Measurements from ENCODE around the gene CASP2. TPM values are rescaled to one million over a fixed set of nuclear protein-coding genes. Genes with fewer than 3 reads are reported as not detected.

CASP2 gene
- total RNA-seq, 2 donors from 2014 or later: 4.6 to 9.3 TPM

GRCh38 chr7:143284591-143285469 is 3.3 kb upstream of the CASP2 start, which contains the start of gene TMEM139:
Gene TMEM139, plus strand, starts transcription at chr7:143284958. Its CDS starts 1,000 bp downstream, at chr7:143285958.
- peak within 1 kb of the TSS; percentile 55 to 78 (median 62) for H3K27ac ChIP-seq
- no peaks in the 10 kb centered on the region for H3K27me3 ChIP-seq
- H3K4me1 ChIP-seq: peaks cover 48% of the 10 kb centered on the region
- 11 to 43% methylated on average over 15 to 19 of the region's 19 CpGs for WGBS, 2 donors
- H3K36me3 ChIP-seq (replicated peaks in 1 of 2; ENCODE audit: insufficient read depth in 1 of 2, low read depth in 2 of 2): no peaks in the 10 kb centered on the region
- H3K4me3 ChIP-seq: no peak within 1 kb of the TSS
- peak; percentile 80 to 88 (median 81) for DNase-seq
- TF ChIP-seq CTCF (IDR thresholded peaks at IDR 0.05) (no peak), POLR2A (IDR thresholded peaks at IDR 0.05) (peak in 2 of 3 donors; percentile 27 to 31)
- intact Hi-C loops (cut with DNase I): no loop called here
- no peaks in the 10 kb centered on the region for H3K9me3 ChIP-seq
- ATAC-seq: peak; percentile 67

DNA sequence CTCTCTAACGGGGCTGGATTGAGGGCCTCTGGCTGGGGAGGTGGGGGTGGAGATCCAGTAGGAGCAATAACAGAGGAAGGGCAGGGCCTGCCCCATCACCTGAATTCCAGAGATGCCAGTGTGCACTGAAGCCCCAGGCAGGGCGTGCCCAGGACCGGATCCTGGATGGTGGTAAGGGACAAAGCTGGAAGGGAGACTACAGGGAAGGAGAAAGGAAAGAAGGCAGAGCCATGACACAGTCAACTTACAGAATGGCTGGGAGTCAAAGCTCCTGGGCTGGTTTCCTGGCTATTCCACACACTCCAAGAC is 2.7 kb upstream of the CASP2 start:
- peak in 2 of 4 donors; percentile 44 to 54 for DNase-seq
- no peak for ATAC-seq
- no peaks in the 10 kb centered on the region for H3K27me3 ChIP-seq

GRCh38 chr7:143285806-143286521 is 2.2 kb upstream of the CASP2 start:
- no peaks in the 10 kb centered on the region for H3K27me3 ChIP-seq
- no peak for TF ChIP-seq CTCF (IDR thresholded peaks at IDR 0.05)
- TF ChIP-seq POLR2A (IDR thresholded peaks at IDR 0.05): no peak
- no peak overlapping the region for H3K4me3 ChIP-seq
- WGBS, 2 donors: 91 to 92% methylated on average over 11 of the region's 11 CpGs
- no peak for ATAC-seq
- H3K9me3 ChIP-seq: no peaks in the 10 kb centered on the region
- no peak for DNase-seq
- H3K27ac ChIP-seq: peak overlapping the region in 3 of 4 donors; percentile 58 to 78 (median 67)
- intact Hi-C loops (cut with DNase I): no loop called here
- no peaks in the 10 kb centered on the region for H3K36me3 ChIP-seq (replicated peaks in 1 of 2; ENCODE audit: insufficient read depth in 1 of 2, low read depth in 2 of 2)
- peaks cover 46% of the 10 kb centered on the region for H3K4me1 ChIP-seq

More for the DNA sequence above, 2.7 kb upstream of the CASP2 start:
- Histone ChIP-seq H3K4me3 (no peak overlapping the region), H3K27ac (peak overlapping the region in 3 of 4 donors; percentile 58 to 78 (median 67)), H3K4me1 (peaks cover 46% of the 10 kb centered on the region), H3K36me3 (replicated peaks in 1 of 2; ENCODE audit: insufficient read depth in 1 of 2, low read depth in 2 of 2) (no peaks in the 10 kb centered on the region), H3K9me3 (no peaks in the 10 kb centered on the region)
- no peak for TF ChIP-seq CTCF (IDR thresholded peaks at IDR 0.05)
- TF ChIP-seq POLR2A (IDR thresholded peaks at IDR 0.05): no peak
- intact Hi-C loops (cut with DNase I): no loop called here
- 80 to 93% methylated on average over 2 to 3 of the region's 3 CpGs for WGBS, 2 donors

GRCh38 chr7:143286522-143286890 is 1.6 kb upstream of the CASP2 start:
- DNase-seq (no peak), ATAC-seq (no peak)
- no peaks in the 10 kb centered on the region for H3K36me3 ChIP-seq (replicated peaks in 1 of 2; ENCODE audit: insufficient read depth in 1 of 2, low read depth in 2 of 2)
- no peaks in the 10 kb centered on the region for H3K27me3 ChIP-seq
- peak overlapping the region in 2 of 4 donors; percentile 67 to 78 for H3K27ac ChIP-seq
- no peaks in the 10 kb centered on the region for H3K9me3 ChIP-seq
- intact Hi-C loops (cut with DNase I): no loop called here
- WGBS, 2 donors: 81 to 85% methylated on average over 6 of the region's 6 CpGs
- H3K4me3 ChIP-seq: no peak overlapping the region
- no peak for TF ChIP-seq CTCF (IDR thresholded peaks at IDR 0.05)
- no peak for TF ChIP-seq POLR2A (IDR thresholded peaks at IDR 0.05)
- peaks cover 46% of the 10 kb centered on the region for H3K4me1 ChIP-seq
